Endodermal cell (in vitro differentiated cells): ENCODE data around the gene SLC4A5. TPM values are rescaled to one million over a fixed set of nuclear protein-coding genes. Genes with fewer than 3 reads are reported as not detected.

Experiments
- DNase-seq: peaks from one replicate; pipeline ENCODE4 v3.0.0-alpha.2; 2017
- H3K27ac ChIP-seq: 2 replicates; pipeline ENCODE4 v1.5.1; 2013; ENCODE audit warnings: mild to moderate bottlenecking, low read depth, low read length, moderate library complexity
- H3K27me3 ChIP-seq: 2 replicates; pipeline ENCODE4 v1.6.1; 2013; ENCODE audit warnings: mild to moderate bottlenecking, low read length, moderate library complexity; ENCODE audit not compliant: insufficient read depth, control insufficient read depth, poor library complexity, severe bottlenecking
- H3K36me3 ChIP-seq: 2 replicates; pipeline ENCODE4 v1.7.0; 2013; ENCODE audit warnings: mild to moderate bottlenecking, low read length, moderate library complexity; ENCODE audit not compliant: control insufficient read depth, insufficient read depth
- H3K4me1 ChIP-seq: one replicate; pipeline ENCODE4 v1.7.0; 2013; ENCODE audit warnings: low read length; ENCODE audit not compliant: control insufficient read depth, insufficient read depth
- H3K4me3 ChIP-seq: 2 replicates; pipeline ENCODE4 v1.5.1; 2013; ENCODE audit warnings: mild to moderate bottlenecking, low read length, moderate library complexity
- H3K9ac ChIP-seq: 2 replicates; pipeline ENCODE4 v1.6.1; 2013; ENCODE audit warnings: mild to moderate bottlenecking, low read length, moderate library complexity; ENCODE audit not compliant: poor library complexity, severe bottlenecking; ENCODE audit errors: extremely low read depth
- H3K9me3 ChIP-seq: 2 replicates; pipeline ENCODE4 v1.6.1; 2013; ENCODE audit warnings: mild to moderate bottlenecking, low read length, moderate library complexity; ENCODE audit not compliant: control insufficient read depth
- H3K27ac Mint-ChIP-seq: 2 replicates; pipeline ENCODE4 v1.8.0; 2020; ENCODE audit warnings: mixed read lengths
- H3K27me3 Mint-ChIP-seq: 2 replicates; pipeline ENCODE4 v1.8.0; 2021; ENCODE audit warnings: mild to moderate bottlenecking, mixed read lengths; ENCODE audit not compliant: insufficient read depth
- H3K36me3 Mint-ChIP-seq: 2 replicates; pipeline ENCODE4 v1.8.0; 2020; ENCODE audit warnings: low read depth, mixed read lengths
- H3K4me1 Mint-ChIP-seq: 2 replicates; pipeline ENCODE4 v1.8.0; 2020; ENCODE audit warnings: mixed read lengths
- H3K4me3 Mint-ChIP-seq: 2 replicates; pipeline ENCODE4 v1.8.0; 2020; ENCODE audit warnings: mild to moderate bottlenecking, moderate library complexity, mixed read lengths
- H3K9me3 Mint-ChIP-seq: 2 replicates; pipeline ENCODE4 v1.8.0; 2020; ENCODE audit warnings: mild to moderate bottlenecking, mixed read lengths
- CTCF ChIP-seq: fragments of 200-600 bp; sonication (generic); conservative IDR thresholded peaks from 2 replicates; pipeline ENCODE4 v1.5.0; 2021; ENCODE audit warnings: antibody characterized with exemption, mild to moderate bottlenecking
- WGBS, 2 experiments: methylation state at CpG; one replicate each; pipeline versions ENCODE4 v1.1.5 to v1.1.7; 2013; ENCODE audit warnings: missing lambda C conversion rate in 2 of 2, mixed read lengths in 1 of 2; ENCODE audit not compliant: insufficient coverage in 1 of 2, insufficient read length in 1 of 2; 5-methylcytosine and 5-hydroxymethylcytosine counted together
- total RNA-seq, 2 donors: library from RNA; stranded (reverse); fragmentation: NEBNext Ultra II Directional in 1 of 2; extraction: Animal tissue kit (Norgen Biotek cat#: 25700) in 1 of 2; gene quantifications; 2 replicates in 1 of 2; 3 replicates in 1 of 2; pipeline ENCODE4 v1.2.1, GENCODE V29; 2021

Gene SLC4A5
- total RNA-seq, 2 donors from 2014 or later: 2.5 to 3.7 TPM

DNA sequence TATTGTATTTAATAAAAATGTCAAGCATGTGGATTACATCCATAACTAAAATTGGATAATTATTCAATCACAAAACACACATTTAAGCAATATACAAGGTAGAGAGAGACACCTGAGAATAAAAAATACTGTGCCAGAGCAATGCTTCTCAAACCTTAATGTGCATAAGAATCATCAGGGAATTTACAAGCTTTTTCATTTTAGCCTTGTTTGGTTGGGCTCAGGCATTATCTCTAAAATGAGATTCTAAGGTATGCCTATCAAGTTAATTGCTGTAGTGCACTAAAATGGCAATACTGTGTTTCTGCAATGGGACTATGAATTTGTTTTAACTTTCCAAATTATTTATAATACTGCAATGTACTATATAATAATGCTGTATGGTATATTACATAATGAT, 165.5 kb downstream of the SLC4A5 start:
- peak overlapping the region; percentile 90 for H3K27ac Mint-ChIP-seq

GRCh38 chr2:74174909-74175308, 168.3 kb downstream of the SLC4A5 start:
- Mint-ChIP-seq H3K27me3 (no peaks in the 10 kb centered on the region), H3K4me3 (no peak overlapping the region), H3K36me3 (peaks cover 49% of the 10 kb centered on the region), H3K9me3 (peaks cover 28% of the 10 kb centered on the region), H3K4me1 (peaks cover 2% of the 10 kb centered on the region), H3K27ac (no peak overlapping the region)
- no peak for DNase-seq
- Histone ChIP-seq H3K9me3 (peaks cover 25% of the 10 kb centered on the region), H3K9ac (no peak overlapping the region), H3K27me3 (no peaks in the 10 kb centered on the region), H3K4me1 (no peaks in the 10 kb centered on the region), H3K27ac (no peak overlapping the region), H3K4me3 (peak overlapping the region; percentile 61), H3K36me3 (peaks cover 46% of the 10 kb centered on the region)
- no peak for TF ChIP-seq CTCF
- WGBS, 2 experiments: 89 to 94% methylated on average over 1 of the region's 1 CpG

More for the DNA sequence above, 165.5 kb downstream of the SLC4A5 start:
- peaks cover 30% of the 10 kb centered on the region for H3K36me3 Mint-ChIP-seq
- peak overlapping the region; percentile 78 for H3K4me3 Mint-ChIP-seq
- H3K4me1 ChIP-seq: no peaks in the 10 kb centered on the region
- no peaks in the 10 kb centered on the region for H3K27me3 ChIP-seq
- peak overlapping the region; percentile 94 for H3K9ac ChIP-seq
- peak overlapping the region; percentile 100 for H3K4me3 ChIP-seq
- DNase-seq: no peak
- H3K9me3 Mint-ChIP-seq: peaks cover 28% of the 10 kb centered on the region
- TF ChIP-seq CTCF: no peak
- no peaks in the 10 kb centered on the region for H3K27me3 Mint-ChIP-seq
- peaks cover 25% of the 10 kb centered on the region for H3K9me3 ChIP-seq
- peaks cover 8% of the 10 kb centered on the region for H3K4me1 Mint-ChIP-seq
- peaks cover 23% of the 10 kb centered on the region for H3K36me3 ChIP-seq
- no peak overlapping the region for H3K27ac ChIP-seq

DNA sequence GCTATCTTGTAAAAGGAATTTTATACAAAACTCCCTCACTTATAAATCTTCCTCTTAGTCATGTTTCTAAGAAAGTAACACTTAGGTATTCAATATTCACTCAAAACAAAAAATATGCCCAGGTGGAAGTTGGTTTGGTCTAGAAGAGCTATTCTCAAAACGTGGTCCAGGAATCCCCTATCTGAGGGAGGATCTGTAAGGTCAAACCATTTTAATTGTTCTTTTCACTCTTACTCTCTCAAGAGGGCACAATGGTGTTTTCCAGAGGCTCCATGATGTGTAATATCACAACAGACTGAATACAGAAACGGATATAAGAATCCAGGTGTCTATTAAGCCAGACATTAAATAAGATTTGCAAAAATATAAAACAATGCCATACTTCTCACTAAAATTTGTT, 174.5 kb downstream of the SLC4A5 start:
- Mint-ChIP-seq H3K4me1 (no peaks in the 10 kb centered on the region), H3K4me3 (no peak overlapping the region), H3K27me3 (no peaks in the 10 kb centered on the region), H3K27ac (no peak overlapping the region), H3K9me3 (no peaks in the 10 kb centered on the region), H3K36me3 (peaks cover 66% of the 10 kb centered on the region)
- H3K36me3 ChIP-seq: peaks cover 78% of the 10 kb centered on the region
- H3K27ac ChIP-seq: no peak overlapping the region
- no peaks in the 10 kb centered on the region for H3K4me1 ChIP-seq
- no peak for DNase-seq
- H3K9ac ChIP-seq: no peak overlapping the region
- 82 to 88% methylated on average over 1 to 2 of the region's 2 CpGs for WGBS, 2 experiments
- no peaks in the 10 kb centered on the region for H3K27me3 ChIP-seq
- no peak overlapping the region for H3K4me3 ChIP-seq
- no peaks in the 10 kb centered on the region for H3K9me3 ChIP-seq
- no peak for TF ChIP-seq CTCF

Other genes with a start within 250 kb of the SLC4A5 start
- gene BOLA3, start 195.5 kb downstream of the SLC4A5 start, total RNA-seq: 10 to 100 TPM; 42.5 to 43.2 TPM
- 100 to 1,000 TPM in 1 of 2 donors, 10 to 100 TPM in 1; 92.3 to 125 TPM for gene MOB1A, start 164.5 kb downstream of the SLC4A5 start, total RNA-seq
- gene MTHFD2, start 144.8 kb downstream of the SLC4A5 start, total RNA-seq: 10 to 100 TPM; 77.4 to 84.5 TPM
- 100 to 1,000 TPM; 159 to 213 TPM for gene DCTN1, start 36.9 kb upstream of the SLC4A5 start, total RNA-seq
- 1 to 10 TPM; 3.8 to 4.8 TPM for gene C2orf81, start 78.2 kb upstream of the SLC4A5 start, total RNA-seq
- 10 to 100 TPM; 43.1 to 69.4 TPM for gene WDR54, start 78.3 kb upstream of the SLC4A5 start, total RNA-seq
- gene RTKN, start 98.5 kb upstream of the SLC4A5 start, total RNA-seq: 100 to 1,000 TPM in 1 of 2 donors, 10 to 100 TPM in 1; 83.6 to 117 TPM
- gene INO80B, start 111.7 kb upstream of the SLC4A5 start, total RNA-seq: 10 to 100 TPM; 23.9 to 38.8 TPM
- 100 to 1,000 TPM; 110 to 116 TPM for gene WBP1, start 115.0 kb upstream of the SLC4A5 start, total RNA-seq
- 10 to 100 TPM; 64.8 to 72.9 TPM for gene MOGS, start 122.0 kb upstream of the SLC4A5 start, total RNA-seq
- 10 to 100 TPM; 50.9 to 62.7 TPM for gene MRPL53, start 129.3 kb upstream of the SLC4A5 start, total RNA-seq
- 10 to 100 TPM; 19.0 to 24.7 TPM for gene CCDC142, start 139.6 kb upstream of the SLC4A5 start, total RNA-seq
- 10 to 100 TPM; 31.5 to 32.4 TPM for gene TTC31, start 139.7 kb upstream of the SLC4A5 start, total RNA-seq
- gene LBX2, start 156.2 kb upstream of the SLC4A5 start, total RNA-seq: 1 to 10 TPM; 1.3 to 1.6 TPM
- 10 to 100 TPM; 15.5 to 21.4 TPM for gene PCGF1, start 164.3 kb upstream of the SLC4A5 start, total RNA-seq
- under 1 TPM; 0.22 to 0.27 TPM for gene TLX2, start 171.0 kb upstream of the SLC4A5 start, total RNA-seq
- gene DQX1, start 182.8 kb upstream of the SLC4A5 start, total RNA-seq: 1 to 10 TPM in 1 of 2 donors, under 1 TPM in 1; 0.93 to 1.1 TPM
- gene AUP1, start 186.3 kb upstream of the SLC4A5 start, total RNA-seq: 10 to 100 TPM; 76.3 to 88.9 TPM
- 10 to 100 TPM; 32.8 to 38.9 TPM for gene HTRA2, start 186.5 kb upstream of the SLC4A5 start, total RNA-seq
- 1 to 10 TPM; 5.4 to 7.6 TPM for gene LOXL3, start 210.5 kb upstream of the SLC4A5 start, total RNA-seq
- 10 to 100 TPM; 12.9 to 15.1 TPM for gene DOK1, start 211.3 kb upstream of the SLC4A5 start, total RNA-seq